Neural cell (in vitro differentiated cells): ENCODE data around the gene TMEM125.

Experiments used
- CTCF ChIP-seq: fragments of 450-650 bp; IDR thresholded peaks from 2 replicates; pipeline ENCODE4 v1.5.1; 2014; ENCODE audit warnings: antibody characterized with exemption, mild to moderate bottlenecking, moderate library complexity; ENCODE audit not compliant: poor library complexity, severe bottlenecking
- EP300 ChIP-seq: fragments of 450-650 bp; conservative IDR thresholded peaks from 2 replicates; pipeline ENCODE4 v1.6.1; 2014; ENCODE audit warnings: antibody characterized with exemption, mild to moderate bottlenecking, moderate library complexity; ENCODE audit not compliant: poor library complexity, severe bottlenecking
- EZH2 ChIP-seq: fragments of 200-600, 300-800 bp; shearing (Covaris generic), sonication (generic); IDR thresholded peaks from 2 replicates; pipeline ENCODE4 v1.6.1; 2014; ENCODE audit warnings: antibody characterized with exemption, low read length, borderline replicate concordance, mild to moderate bottlenecking; ENCODE audit not compliant: insufficient read depth, poor library complexity, severe bottlenecking
- POLR2AphosphoS5 ChIP-seq: IDR thresholded peaks from 2 replicates; pipeline ENCODE4 v1.6.1; 2012
- RAD21 ChIP-seq: fragments of 450-650 bp; conservative IDR thresholded peaks from 2 replicates; pipeline ENCODE4 v1.6.1; 2014; ENCODE audit warnings: antibody characterized with exemption, mild to moderate bottlenecking, moderate library complexity
- SMC3 ChIP-seq: fragments of 450-650 bp; conservative IDR thresholded peaks from 2 replicates; pipeline ENCODE4 v1.6.1; 2014; ENCODE audit warnings: antibody characterized with exemption, mild to moderate bottlenecking, moderate library complexity; ENCODE audit not compliant: poor library complexity
- TAF1 ChIP-seq: IDR thresholded peaks from 2 replicates; pipeline ENCODE4 v1.6.1; 2012; ENCODE audit warnings: low read depth

DNA sequence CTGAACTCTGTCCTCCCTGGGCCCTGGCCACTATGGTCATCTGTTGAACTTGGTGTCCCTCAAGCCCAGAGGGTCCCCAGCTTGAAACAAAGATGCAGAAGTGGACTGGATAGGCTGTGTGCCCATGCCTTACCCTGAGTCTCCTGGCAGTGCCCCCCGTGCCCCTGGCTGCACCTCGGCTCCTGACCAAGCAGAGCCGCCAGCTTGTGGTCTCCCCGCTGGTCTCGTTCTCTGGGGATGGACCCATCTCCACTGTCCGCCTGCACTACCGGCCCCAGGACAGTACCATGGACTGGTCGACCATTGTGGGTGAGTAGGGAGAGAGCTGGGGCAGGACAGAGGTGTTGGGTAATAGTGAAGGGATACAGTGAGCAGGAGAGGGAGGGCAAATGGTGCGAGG lies 41.7 kb downstream of the TMEM125 start:
- TF ChIP-seq EP300 (no peak), CTCF (no peak), SMC3 (no peak), TAF1 (no peak), RAD21 (no peak), POLR2AphosphoS5 (no peak), EZH2 (no peak)
